Retinal pigment epithelial cell (primary cell): ENCODE data around the gene BAG1.

ENCODE experiments used
- DNase-seq: peaks from one replicate; pipeline ENCODE4 v3.0.0-alpha.2; 2010; ENCODE audit warnings: low read depth
- H3K4me3 ChIP-seq: 2 replicates; pipeline ENCODE4 v1.5.1; 2011; ENCODE audit warnings: mild to moderate bottlenecking, low read length, control low read depth, moderate library complexity
- CTCF ChIP-seq: conservative IDR thresholded peaks from 2 replicates; pipeline ENCODE4 v1.5.1; 2011; ENCODE audit warnings: low read depth, low read length, control low read depth, inconsistent platforms

BAG1 gene

GRCh38 chr9:33264473-33265177, at the start of gene BAG1, which contains the start of gene CHMP5:
Gene BAG1, minus strand, starts transcription at chr9:33264708.
Gene CHMP5, plus strand, starts transcription at chr9:33265049. Its CDS starts 30 bp downstream, at chr9:33265079.
- H3K4me3 ChIP-seq, result peak within 1 kb of the TSS; percentile 99
- DNase-seq, result peak; percentile 96
- TF ChIP-seq CTCF, result peak; percentile 38

GRCh38 chr9:33311953-33312352, 47.4 kb upstream of the BAG1 start:
- H3K4me3 ChIP-seq, result no peak overlapping the region
- no peak for DNase-seq
- TF ChIP-seq CTCF, result no peak

- no peak for TF ChIP-seq CTCF
- H3K4me3 ChIP-seq, result no peak overlapping the region
- DNase-seq, result no peak
These were observed 46.2 kb upstream of the BAG1 start for GRCh38 chr9:33310748-33311147.

- TF ChIP-seq CTCF, result no peak
- DNase-seq, result no peak
- no peak overlapping the region for H3K4me3 ChIP-seq
These were observed 45.4 kb upstream of the BAG1 start for GRCh38 chr9:33309903-33310302.

GRCh38 chr9:33307067-33307466, 42.6 kb upstream of the BAG1 start:
- TF ChIP-seq CTCF, result no peak
- no peak for DNase-seq
- no peak overlapping the region for H3K4me3 ChIP-seq

- no peak overlapping the region for H3K4me3 ChIP-seq
- TF ChIP-seq CTCF, result no peak
- DNase-seq, result no peak
These were observed 41.5 kb upstream of the BAG1 start for GRCh38 chr9:33306037-33306436.

GRCh38 chr9:33304362-33304761, 39.9 kb upstream of the BAG1 start:
- no peak for DNase-seq
- H3K4me3 ChIP-seq, result no peak overlapping the region
- TF ChIP-seq CTCF, result no peak
